ENCODE data around the gene CYB5A.
A peak's percentile ranks its signal among the peaks of the same experiment; 100 is the strongest.

The CYB5A gene

GRCh38 chr18:74248595-74248994, 43.2 kb downstream of the CYB5A start:
- DNase-seq = no peak

GRCh38 chr18:74248189-74248588, 43.6 kb downstream of the CYB5A start:
- DNase-seq = no peak

GRCh38 chr18:74244554-74244953, 47.2 kb downstream of the CYB5A start:
- no peak for DNase-seq

GRCh38 chr18:74243127-74243526, 48.6 kb downstream of the CYB5A start:
- DNase-seq = no peak

- peak in 3 of 56 donors; percentile 3 to 4 (median 3) for DNase-seq
These were observed 49.2 kb downstream of the CYB5A start for GRCh38 chr18:74242438-74243096.

- DNase-seq = no peak
These were observed 49.8 kb downstream of the CYB5A start for GRCh38 chr18:74241970-74242369.

- no peak for DNase-seq
These were observed 50.3 kb downstream of the CYB5A start for GRCh38 chr18:74241426-74241825.

GRCh38 chr18:74239567-74239966, 52.2 kb downstream of the CYB5A start:
- no peak for DNase-seq

GRCh38 chr18:74234326-74235171, 57.2 kb downstream of the CYB5A start:
- DNase-seq = no peak

- DNase-seq = no peak
These were observed 57.8 kb downstream of the CYB5A start for GRCh38 chr18:74233933-74234325.

GRCh38 chr18:74230922-74231714, 60.6 kb downstream of the CYB5A start:
- no peak for DNase-seq

- DNase-seq = no peak
These were observed 61.9 kb downstream of the CYB5A start for GRCh38 chr18:74229891-74230290.

- no peak for DNase-seq
These were observed 62.8 kb downstream of the CYB5A start for GRCh38 chr18:74229005-74229404.

- no peak for DNase-seq
These were observed 63.5 kb downstream of the CYB5A start for GRCh38 chr18:74228312-74228711.

GRCh38 chr18:74226666-74227065, 65.1 kb downstream of the CYB5A start:
- no peak for DNase-seq

GRCh38 chr18:74226156-74226555, 65.6 kb downstream of the CYB5A start:
- DNase-seq = no peak

GRCh38 chr18:74225193-74225840, 66.4 kb downstream of the CYB5A start:
- DNase-seq = no peak

- DNase-seq = no peak
These were observed 68.9 kb downstream of the CYB5A start for GRCh38 chr18:74222710-74223494.

- no peak for DNase-seq
These were observed 70.7 kb downstream of the CYB5A start for GRCh38 chr18:74221081-74221480.

- no peak for DNase-seq
These were observed 72.7 kb downstream of the CYB5A start for GRCh38 chr18:74219056-74219455.
